Measurements from ENCODE around the gene TOR1B.
"Not testable (repeated sequence)": the region's sequence is repeated elsewhere in the genome, so short reads cannot be mapped to it uniquely, and the experiment has no call there.

The TOR1B gene

DNA sequence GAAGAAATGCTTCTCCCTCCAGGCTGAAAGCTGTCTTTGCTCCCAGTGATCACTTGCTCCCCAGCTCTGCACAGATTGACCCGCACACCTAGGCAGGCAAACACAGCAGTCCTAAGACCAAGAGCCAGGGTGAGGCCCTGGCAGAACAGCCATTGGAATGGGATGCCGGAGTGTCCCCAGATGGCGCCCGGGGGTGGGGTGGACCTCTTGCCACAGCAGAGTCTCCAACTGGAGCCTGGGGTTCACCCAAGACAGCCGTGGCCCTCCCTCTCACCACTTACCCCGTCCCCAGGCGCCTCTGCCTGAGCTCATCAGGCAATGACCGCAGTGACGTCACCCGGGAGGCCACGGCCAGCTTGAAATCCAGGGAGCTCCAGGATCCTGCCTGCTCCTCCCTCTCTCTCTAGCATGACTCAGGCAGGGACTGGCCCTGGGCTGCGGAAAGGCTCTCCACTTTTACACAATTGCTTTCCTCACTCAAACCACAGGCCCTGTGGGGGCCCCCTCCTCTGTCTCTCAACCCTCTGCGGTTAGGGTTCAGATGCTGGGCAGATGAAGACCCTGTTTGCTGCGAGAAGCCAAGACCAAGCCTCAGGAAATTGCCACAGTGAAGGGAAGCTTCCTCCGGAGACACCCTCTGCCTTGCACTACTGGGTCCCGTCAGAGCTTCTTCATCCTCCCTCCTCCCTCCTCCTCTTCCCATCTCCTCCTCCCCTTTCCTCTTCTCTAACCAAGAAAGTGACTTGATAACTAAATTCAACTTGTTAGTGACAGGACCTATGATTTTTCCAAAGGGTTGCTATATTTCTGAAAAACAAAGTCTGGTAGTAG lies 25.8 kb upstream of the TOR1B start:
- DNase-seq, result peak; percentile 9

DNA sequence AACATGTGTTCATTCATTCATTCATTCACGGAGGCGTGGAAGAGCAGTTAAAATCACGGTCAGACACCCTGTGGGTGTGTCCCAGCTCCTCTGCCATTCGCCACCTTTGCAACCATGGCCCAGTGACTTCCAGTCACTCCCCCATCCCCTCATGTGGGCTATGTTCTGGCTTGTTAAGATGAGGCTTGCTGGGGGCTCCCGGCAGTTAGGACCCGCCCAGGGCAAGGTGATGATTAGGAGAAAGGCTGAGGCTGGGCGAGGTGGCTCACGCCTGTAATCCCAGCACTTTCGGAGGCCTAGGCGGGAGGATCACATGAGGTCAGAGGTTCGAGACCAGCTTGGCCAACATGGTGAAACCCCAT lies 25.2 kb upstream of the TOR1B start:
- DNase-seq, result no peak

DNA sequence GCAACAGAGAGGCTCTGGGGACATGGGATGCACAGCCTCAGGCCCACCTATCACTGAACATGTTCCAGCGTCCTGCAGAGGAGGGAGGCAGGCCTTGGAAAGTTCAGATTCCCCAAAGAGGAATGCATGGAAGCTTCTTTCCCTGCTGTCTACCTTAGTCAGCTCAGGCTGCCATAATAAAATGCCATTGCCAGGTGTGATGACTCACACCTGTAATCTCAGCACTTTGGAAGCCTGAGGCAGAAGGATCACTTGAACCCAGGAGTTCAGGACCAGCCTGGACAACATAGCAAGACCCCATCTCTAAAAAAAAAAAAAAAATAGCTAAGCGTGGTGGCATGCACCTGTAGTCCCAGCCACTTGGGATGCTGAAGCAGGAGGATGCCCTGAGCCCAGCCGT lies 24.5 kb upstream of the TOR1B start:
- DNase-seq, result no peak

DNA sequence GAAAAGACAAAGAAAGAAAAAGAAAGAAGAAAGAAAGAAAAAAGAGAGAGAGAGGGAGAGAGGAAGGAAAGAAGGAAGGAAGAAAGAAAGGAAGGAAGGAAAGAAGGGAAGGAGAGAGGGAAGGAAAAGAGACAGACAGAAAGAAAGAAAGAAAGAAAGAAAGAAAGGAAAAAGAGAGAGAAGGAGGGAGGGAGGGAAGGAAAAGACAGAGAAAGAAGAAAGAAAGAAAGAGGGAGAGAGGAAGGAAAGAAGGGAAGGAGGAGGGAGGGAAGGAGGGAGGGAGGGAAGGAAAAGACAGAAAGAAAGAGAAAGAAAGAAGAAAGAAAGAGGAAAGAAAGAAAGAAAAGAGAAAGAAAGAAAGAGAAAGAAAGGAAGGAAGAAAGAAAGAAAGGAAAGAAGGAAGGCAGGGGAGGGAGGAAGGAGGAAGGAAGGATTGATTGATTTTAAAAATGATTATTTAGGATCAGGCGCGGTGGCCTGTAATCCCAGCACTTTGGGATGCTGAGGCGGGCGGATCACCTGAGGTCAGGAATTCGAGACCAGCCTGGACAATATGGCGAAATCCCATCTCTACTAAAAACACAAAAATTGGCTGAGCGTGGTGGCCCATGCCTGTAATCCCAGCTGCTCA lies 23.3 kb upstream of the TOR1B start:
- DNase-seq, result no peak

DNA sequence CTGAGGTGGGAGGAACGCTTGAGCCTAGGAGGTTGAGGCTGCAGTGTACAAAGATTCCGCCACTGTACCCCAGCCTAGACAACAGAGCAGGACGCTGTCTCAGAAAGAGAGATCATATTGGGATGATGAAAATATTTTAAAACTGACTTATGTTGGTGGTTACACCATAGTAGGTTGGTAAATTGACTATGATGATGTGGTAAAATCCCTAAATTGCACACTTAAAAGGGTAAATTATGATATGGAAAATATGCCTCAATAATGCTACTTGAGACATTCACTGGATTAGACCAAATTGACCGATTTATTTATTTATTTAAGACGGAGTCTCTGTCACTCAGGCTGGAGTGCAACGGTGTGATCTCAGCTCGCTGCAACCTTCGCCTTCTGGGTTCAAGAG lies 21.9 kb upstream of the TOR1B start:
- DNase-seq, result no peak

DNA sequence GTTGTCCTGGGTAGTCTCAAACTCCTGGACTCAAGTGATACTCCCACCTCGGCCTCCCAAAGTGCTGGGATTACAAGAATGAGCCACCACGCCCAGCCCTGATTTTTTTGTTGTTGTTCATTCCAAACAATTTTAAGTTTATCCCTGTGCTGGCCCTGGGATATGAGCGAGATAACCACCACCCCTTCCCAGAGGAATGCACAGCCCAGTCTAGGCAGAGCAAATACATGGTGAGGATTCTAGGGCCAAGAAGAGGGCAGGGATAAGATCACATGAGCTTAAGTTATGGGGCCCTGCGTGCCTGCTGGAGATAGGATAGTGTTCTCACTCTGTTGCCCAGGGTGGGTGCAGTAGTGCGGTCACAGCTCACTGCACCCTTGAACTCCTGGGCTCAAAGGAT lies 21.0 kb upstream of the TOR1B start:
- no peak for DNase-seq

DNA sequence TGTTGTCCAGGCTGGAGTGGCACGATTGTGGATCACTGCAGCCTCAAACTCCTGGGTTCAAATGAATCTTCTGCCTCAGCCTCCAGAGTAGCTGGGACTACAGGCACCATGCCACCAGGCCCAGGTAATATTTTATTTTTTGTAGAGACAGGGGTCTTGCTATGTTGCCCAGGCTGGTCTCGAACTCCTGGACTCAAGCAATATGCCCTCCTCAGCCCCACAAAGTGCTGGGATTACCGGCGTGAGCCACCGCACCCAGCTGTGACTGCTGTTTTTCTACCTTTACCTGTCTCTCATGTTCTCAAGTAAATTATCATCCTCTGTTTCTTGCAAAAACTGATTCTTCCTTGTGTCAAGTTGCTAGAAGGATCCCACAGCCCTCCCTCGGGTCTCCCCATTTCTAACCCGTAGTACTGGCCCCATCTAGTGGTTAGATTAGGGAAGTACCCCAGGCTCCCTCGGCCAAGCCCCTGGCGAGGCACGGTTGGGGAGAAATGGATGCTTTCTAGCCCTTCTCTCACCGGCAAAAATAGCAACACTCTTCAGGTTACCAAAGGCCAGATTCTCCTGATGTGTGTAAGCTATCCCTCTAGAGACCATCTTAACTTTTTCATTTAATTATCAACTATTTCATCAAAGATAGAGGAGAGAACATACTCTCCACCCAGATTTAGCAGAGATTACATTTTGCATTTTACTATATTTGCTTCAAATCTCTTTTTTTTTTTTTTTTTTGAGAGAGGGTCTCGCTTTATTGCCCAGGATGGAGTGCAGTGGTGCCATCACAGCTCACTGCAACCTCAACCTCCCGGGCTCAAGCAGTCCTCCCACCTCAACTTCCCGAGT lies 19.2 kb upstream of the TOR1B start:
- DNase-seq, result peak; percentile 28

DNA sequence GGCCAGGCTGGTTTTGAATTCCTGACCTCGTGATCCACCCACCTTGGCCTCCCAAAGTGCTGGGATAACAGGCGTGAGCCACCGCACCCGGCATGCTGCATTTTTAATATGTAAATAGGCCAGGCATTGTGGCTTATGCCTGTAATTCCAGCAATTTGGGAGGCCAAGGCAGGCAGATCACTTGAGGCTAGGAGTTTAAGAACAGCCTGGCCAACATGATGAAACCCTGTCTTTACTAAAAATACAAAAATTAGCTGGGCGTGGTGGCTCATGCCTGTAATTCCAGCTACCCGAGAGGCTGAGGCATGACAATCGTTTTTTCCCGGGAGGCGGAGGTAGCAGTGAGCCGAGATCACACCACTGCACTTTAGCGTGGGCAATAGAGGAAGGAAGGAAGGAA lies 18.0 kb upstream of the TOR1B start:
- not testable (repeated sequence) for DNase-seq

DNA sequence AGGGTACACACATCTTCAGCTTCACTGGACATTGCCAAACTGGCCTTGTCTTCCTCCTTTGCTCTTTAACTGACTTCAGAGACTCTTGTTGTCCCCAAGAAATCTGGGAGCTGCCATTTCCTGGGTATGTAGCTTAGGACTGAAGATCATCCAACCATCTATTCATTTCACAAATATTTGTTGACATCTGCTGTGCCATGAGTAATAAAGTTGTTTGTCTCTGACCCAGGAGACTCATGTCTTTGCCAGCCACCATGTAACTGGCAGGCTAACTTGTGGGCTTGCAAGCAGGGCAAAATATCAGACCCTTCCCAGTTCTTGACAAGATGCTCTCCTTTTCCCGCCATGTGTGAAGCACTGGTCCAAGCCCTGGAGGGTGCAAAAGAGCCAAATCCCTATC lies 17.1 kb upstream of the TOR1B start:
- DNase-seq, result no peak

DNA sequence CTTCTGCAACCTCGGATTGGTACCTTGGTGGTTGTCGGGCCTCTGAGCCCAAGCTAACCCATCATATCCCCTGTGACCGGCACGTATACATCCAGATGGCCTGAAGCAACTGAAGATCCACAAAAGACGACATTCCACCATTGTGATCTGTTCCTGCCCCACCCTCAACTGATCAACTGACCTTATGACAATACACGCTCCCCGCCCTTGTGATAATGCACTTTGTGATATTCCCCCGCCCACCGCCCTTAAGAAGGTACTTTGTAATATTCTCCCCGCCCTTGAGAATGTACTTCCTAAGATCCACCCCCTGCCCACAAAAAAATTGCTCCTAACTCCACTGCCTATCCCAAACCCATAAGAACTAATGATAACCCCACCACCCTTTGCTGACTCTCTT lies 16.5 kb upstream of the TOR1B start:
- no peak for DNase-seq

DNA sequence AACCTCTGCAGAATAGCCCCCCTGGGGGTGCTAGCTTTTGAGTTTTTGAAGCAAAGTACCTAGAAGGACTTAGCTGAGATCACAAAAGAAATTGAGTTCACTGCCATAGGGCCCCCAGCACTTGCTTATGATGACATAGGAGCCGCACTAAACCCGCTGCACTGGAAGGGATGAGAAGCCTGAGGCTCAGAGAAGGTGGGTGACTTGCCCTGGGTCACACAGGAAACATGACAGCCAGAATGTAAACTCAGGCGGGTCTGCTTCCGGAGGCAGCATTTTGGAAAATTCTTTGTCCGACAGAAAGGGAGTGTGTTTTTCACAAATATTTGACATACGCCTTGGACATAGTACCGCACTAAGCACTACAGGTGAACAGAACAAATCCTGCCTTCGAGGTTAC lies 8.4 kb upstream of the TOR1B start:
- DNase-seq, result no peak

DNA sequence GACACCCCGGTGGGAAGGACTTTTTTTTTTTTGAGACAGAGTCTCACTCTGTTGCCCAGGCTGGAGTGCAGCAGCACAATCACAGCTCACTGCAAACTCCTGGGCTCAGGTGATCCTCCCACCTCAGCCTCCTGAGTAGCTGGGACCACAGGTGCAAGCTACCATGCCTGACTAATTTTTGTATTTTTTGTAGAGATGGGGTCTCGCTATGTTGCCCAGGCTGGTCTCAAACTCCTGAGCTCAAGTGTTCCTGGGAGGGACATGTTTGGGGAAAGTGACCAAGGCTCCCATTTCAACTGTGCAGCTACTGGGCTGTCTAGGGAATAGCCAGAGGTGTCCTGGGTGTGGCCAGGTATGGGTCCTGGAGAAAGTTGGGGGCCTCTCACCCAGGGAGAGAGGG lies 7.0 kb upstream of the TOR1B start:
- not testable (repeated sequence) for DNase-seq

DNA sequence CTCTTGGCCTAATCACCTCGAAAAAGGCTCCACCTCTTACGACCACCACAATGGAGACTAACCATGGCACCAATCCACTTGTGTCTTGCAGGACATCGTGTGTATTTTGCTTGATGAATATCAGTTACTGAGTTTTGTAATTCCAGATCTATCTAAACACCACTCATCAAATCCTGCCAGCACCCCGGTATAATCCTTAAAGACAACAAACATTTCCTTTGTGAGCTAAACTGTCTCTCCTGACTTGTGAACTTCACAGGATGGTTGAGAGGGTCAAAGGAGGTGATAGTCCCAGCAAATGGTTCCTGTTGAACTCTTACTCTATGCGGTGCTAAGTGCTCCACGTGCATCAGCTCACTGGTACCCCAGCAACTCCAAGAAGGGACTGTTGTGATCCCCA lies 4.0 kb upstream of the TOR1B start:
- DNase-seq, result no peak

DNA sequence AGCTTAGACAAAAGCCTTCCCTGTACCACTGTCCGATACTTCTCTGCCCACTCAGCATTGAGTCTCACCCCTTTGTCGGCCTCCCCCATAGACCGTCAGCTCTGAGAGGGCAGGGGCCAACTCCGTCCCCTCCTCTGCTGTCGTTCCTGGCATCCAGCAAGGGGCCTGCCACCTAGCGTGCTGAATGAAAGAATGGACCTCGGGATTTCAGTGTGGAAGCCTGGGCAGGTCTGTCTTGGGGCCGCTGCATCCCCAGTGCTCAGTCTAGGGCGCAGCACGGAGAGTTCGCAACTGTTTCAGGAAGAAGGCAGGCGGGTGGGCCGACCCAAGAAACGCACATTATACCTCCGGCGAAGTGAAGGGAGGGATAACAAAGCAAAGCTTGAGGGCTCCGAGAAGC lies 1.5 kb upstream of the TOR1B start:
- no peak for DNase-seq

DNA sequence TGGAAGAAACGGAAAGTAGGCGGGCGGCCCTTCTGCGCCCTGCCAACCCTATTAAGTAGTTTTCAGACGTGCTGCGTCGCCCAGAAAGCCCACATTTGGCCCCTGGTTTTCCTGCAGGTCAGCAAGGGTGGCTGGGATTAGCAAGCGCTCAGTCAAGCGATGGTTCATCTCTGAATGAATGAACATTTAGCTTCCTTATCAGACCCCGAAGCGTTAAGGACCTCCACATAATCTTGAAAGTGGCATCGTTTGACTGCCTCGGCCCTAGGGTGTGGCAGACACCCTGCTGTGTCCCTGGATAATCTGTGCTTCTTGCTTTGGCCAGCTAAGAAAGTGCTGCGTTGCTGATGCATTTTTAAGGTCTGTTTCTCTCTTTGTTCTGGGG lies 684 bp downstream of the TOR1B start:
- no peak for DNase-seq

DNA sequence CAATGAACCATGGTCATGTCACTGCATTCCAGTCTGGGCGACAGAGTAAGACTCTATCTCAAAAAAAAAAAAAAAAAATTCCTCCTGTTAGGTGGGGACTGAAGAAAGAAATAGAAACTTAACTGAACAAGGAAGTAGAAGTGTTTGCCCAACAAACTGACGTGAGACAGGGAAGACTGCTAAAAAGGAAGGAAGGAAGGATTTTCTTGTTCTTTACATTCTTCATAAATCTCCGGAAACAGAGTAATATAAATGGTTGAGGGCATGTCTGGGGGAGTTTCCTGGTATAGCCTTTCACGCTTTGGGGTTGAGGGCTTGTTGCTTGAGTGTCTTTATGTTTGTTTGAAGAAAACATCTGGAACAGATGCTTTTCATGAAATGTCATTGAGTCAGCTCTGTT lies 3.1 kb downstream of the TOR1B start:
- DNase-seq, result no peak

DNA sequence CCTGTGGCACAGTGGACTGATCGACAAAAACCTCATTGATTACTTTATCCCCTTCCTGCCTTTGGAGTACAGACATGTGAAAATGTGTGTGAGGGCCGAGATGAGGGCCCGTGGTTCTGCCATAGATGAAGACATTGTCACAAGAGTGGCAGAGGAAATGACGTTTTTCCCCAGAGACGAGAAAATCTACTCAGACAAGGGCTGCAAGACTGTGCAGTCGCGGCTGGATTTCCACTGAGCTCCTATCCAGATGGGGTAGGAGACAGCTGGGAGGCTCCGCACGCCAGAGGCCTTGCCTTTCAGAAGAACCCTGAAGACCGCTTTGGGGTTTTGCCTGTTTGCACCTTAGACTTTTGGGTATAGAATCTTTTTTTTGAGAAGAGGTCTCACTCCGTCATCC lies 6.4 kb downstream of the TOR1B start:
- DNase-seq, result no peak

DNA sequence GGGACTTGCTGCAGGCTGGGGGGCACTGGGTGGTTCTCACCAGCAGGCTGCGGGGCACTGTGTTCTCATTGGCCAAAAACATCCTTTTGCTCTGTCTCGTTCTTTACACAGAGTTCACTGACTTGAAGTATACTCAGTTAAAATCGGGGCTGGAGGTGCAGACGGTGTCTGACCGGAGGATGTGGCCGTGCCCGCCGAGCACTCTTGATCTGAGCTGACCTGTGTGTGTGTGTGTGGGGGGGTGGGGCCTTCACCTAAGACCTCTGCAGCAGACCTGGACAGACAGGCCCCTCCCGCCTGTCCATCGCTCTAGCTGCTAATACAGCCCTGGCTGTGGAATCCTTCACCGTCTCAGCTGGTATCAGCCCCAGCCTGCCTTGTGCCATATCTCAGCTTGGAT lies 7.1 kb downstream of the TOR1B start:
- no peak for DNase-seq

DNA sequence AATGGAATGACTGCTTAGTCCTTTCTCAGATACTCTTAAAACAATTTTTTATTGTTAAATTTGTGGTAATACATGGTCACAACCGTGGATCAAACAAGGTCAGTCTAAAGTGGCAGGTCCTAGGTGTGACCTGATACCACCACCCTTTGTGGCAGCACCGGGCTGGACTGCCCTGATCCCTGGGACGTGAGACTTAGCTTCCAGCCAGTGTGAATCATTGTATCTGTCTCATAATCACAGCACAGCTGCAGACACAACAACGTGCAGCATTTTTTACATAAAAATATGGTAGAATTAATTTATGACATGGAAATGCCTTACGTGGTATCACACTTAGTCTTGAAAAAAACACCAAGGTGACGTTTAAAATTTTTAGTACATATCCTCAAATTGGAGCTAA lies 7.8 kb downstream of the TOR1B start:
- no peak for DNase-seq

DNA sequence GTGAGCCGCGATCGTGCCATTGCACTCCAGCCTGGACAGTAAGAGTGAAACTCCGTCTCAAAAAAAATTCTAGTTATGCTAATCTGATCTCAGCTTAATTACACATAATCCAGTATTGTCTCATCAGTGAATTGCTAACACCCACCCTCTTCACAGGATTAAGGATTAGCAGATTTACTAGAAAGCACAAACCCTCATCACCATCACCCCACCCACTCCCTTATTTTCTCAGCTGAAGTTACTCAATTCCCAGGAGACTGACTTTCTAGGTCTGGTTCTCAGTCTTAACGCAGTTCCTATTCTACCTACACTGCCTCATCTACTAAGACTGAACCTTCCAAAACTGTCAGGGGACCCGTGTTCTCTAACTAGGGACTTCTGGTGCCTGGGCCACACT lies 9.0 kb downstream of the TOR1B start:
- no peak for DNase-seq

DNA sequence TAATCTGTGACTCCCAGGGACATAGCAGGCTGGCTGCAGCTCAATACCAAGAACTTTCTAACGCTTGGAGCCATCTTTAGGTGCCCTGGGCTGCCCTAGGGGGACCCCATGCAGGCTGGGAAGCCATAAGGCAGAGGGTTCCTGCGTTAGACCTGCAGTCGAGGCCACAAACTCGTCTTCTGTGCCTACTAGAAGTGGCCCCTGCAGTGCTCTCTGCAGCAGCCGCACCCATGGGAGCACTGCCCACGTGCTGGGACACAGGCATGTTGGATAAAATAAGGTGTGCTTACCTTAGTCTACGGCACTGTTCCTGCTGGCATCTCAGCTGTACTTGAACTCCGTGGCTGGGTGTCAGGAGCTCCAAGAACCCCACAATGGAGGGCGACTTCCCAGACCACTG lies 9.4 kb downstream of the TOR1B start:
- DNase-seq, result no peak

DNA sequence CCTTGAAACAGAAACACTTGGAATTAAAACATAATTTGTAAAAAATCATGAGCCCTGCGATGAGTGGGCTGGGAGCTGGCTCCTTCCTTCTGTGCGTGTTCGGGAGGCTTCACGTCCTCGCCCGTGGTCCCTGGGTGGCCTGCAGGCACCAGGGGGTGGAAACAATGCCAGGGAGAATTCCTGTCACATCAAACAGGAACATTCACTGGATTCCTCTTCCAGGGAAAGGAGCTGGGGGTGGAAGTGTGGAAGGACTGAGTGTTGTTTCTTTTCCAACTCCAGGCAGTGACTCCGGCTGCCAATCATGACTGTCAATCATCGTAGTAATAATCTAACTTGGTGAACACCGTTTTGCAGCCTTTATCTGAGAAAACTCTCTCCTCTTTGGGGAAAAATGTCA lies 10.7 kb downstream of the TOR1B start:
- no peak for DNase-seq

DNA sequence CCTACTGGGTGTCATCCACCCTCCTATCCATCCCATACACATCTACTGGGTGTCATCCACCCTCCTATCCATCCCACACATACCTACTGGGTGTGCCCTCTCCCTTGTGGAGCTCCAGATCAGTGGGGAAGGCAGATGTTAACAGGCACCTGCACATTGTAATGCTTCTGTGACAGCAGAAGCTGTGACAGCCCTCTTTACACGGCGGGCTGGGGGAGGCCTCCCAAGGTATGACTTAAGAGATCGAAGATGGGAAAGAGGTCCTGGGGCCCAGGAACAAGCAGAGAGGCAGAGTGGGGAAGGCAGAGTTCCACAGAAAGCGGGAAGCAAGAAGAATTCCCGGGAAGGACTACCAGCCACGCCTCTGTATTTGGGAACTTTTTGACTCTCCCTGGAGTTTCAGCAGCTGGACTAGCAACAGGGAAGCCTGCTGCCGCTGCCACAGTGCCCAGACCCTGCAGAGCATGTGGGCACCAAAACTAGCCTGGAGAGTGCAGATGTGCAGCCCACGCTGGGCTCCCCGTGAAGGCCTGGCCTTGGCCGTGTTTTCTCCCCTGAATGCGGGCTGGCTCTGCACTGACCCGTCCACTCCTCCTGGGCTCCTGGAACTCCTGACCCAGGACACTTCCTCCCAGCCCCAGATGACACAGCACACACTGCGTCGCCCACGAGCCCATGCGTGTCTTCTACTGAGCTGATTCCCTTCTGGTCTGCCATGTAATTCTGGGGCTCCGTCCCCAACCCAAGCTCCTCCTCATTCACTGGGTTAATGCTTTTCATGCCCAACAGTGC lies 11.6 kb downstream of the TOR1B start:
- no peak for DNase-seq

All from NCI-H1694 treated with DMSO at 0.1 percent for 48 hours (cell line).